ENCODE measurements around the gene CDHR2. TPM values are rescaled to one million over a fixed set of nuclear protein-coding genes. Genes with fewer than 3 reads are reported as not detected.

Gene CDHR2, protein sequence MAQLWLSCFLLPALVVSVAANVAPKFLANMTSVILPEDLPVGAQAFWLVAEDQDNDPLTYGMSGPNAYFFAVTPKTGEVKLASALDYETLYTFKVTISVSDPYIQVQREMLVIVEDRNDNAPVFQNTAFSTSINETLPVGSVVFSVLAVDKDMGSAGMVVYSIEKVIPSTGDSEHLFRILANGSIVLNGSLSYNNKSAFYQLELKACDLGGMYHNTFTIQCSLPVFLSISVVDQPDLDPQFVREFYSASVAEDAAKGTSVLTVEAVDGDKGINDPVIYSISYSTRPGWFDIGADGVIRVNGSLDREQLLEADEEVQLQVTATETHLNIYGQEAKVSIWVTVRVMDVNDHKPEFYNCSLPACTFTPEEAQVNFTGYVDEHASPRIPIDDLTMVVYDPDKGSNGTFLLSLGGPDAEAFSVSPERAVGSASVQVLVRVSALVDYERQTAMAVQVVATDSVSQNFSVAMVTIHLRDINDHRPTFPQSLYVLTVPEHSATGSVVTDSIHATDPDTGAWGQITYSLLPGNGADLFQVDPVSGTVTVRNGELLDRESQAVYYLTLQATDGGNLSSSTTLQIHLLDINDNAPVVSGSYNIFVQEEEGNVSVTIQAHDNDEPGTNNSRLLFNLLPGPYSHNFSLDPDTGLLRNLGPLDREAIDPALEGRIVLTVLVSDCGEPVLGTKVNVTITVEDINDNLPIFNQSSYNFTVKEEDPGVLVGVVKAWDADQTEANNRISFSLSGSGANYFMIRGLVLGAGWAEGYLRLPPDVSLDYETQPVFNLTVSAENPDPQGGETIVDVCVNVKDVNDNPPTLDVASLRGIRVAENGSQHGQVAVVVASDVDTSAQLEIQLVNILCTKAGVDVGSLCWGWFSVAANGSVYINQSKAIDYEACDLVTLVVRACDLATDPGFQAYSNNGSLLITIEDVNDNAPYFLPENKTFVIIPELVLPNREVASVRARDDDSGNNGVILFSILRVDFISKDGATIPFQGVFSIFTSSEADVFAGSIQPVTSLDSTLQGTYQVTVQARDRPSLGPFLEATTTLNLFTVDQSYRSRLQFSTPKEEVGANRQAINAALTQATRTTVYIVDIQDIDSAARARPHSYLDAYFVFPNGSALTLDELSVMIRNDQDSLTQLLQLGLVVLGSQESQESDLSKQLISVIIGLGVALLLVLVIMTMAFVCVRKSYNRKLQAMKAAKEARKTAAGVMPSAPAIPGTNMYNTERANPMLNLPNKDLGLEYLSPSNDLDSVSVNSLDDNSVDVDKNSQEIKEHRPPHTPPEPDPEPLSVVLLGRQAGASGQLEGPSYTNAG (N-terminal part only)
- total RNA-seq (0.07 and 0.60 TPM in 2 replicates), polyA plus RNA-seq (0.59 and 1.4 TPM in 2 replicates)

DNA sequence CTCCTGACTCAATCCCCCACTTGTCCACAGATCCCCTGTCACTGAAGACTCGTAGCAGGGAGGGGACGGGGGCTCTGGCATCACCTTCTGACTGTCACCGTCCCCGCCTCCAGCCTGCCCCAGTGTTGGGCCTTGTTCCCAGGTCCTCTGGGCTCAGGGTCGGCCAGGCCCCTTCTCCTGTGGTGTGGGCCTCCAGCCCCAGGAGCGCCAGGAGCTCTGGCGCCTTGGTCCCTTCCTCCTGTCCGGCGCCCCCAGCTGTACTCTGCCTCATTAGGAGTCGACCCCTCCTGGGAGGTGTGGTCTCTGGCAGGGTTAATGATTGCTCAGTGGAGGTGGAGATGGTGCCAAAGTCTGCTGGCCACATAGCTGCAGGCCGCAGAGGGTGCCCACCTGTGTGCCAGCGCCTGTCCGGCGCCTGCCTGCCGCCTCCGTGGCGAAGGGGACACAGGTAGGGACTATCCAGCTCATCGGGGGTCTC lies at the start of gene CDHR2:
CDHR2 (plus strand) TSS at position 376 of the 478 bp plus-strand sequence. CDS start 16,011 bp downstream, outside the sequence.
- H3K36me3 ChIP-seq, result no peaks in the 10 kb centered on the region
- DNase-seq (ENCODE audit: low read depth in 1 of 2, low spot score in 1 of 2), result no peak
- H3K9me3 ChIP-seq (ENCODE audit: low read depth), result no peaks in the 10 kb centered on the region
- no peak within 1 kb of the TSS for H3K4me3 ChIP-seq
- H3K4me1 ChIP-seq (ENCODE audit: low read depth), result peaks cover 4% of the 10 kb centered on the region
- H3K27me3 ChIP-seq, result no peaks in the 10 kb centered on the region
- H3K27ac ChIP-seq, result no peak within 1 kb of the TSS
- TF ChIP-seq, protein P1, sequence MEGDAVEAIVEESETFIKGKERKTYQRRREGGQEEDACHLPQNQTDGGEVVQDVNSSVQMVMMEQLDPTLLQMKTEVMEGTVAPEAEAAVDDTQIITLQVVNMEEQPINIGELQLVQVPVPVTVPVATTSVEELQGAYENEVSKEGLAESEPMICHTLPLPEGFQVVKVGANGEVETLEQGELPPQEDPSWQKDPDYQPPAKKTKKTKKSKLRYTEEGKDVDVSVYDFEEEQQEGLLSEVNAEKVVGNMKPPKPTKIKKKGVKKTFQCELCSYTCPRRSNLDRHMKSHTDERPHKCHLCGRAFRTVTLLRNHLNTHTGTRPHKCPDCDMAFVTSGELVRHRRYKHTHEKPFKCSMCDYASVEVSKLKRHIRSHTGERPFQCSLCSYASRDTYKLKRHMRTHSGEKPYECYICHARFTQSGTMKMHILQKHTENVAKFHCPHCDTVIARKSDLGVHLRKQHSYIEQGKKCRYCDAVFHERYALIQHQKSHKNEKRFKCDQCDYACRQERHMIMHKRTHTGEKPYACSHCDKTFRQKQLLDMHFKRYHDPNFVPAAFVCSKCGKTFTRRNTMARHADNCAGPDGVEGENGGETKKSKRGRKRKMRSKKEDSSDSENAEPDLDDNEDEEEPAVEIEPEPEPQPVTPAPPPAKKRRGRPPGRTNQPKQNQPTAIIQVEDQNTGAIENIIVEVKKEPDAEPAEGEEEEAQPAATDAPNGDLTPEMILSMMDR (IDR thresholded peaks at IDR 0.05; ENCODE audit: low read depth, low read length), result no peak

GRCh38 chr5:176500511-176500910 lies 48.6 kb upstream of the CDHR2 start:
- H3K27ac ChIP-seq, result no peak overlapping the region
- no peaks in the 10 kb centered on the region for H3K4me1 ChIP-seq (ENCODE audit: low read depth)
- no peak overlapping the region for H3K4me3 ChIP-seq
- H3K27me3 ChIP-seq, result no peaks in the 10 kb centered on the region
- no peaks in the 10 kb centered on the region for H3K9me3 ChIP-seq (ENCODE audit: low read depth)
- H3K36me3 ChIP-seq, result peaks cover 69% of the 10 kb centered on the region
- TF ChIP-seq, protein P1 (IDR thresholded peaks at IDR 0.05; ENCODE audit: low read depth, low read length), result no peak
- DNase-seq (ENCODE audit: low read depth in 1 of 2, low spot score in 1 of 2), result no peak

DNA sequence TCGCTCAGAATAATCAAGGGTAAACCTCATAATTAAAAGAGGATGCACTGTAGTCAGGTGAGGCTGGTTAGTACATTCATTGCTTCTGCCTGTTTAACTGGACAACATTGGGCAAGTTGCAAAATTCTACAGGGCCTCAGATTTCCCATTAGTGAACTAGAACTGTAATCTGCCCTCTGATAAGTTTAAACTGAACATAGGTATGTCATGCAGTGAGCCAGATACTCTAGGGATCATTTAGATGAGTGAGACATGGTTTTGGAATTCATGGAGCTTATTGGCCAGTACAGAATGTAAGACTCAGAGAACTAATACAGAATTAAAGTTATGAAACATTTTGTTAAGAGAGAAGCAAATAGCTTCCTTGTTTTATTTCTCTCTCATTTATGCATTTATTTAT lies 47.8 kb upstream of the CDHR2 start:
- TF ChIP-seq, protein P1 (IDR thresholded peaks at IDR 0.05; ENCODE audit: low read depth, low read length), result no peak
- Histone ChIP-seq H3K36me3 (peaks cover 67% of the 10 kb centered on the region), H3K9me3 (ENCODE audit: low read depth) (no peaks in the 10 kb centered on the region), H3K27ac (no peak overlapping the region), H3K4me3 (no peak overlapping the region), H3K4me1 (ENCODE audit: low read depth) (no peaks in the 10 kb centered on the region), H3K27me3 (no peaks in the 10 kb centered on the region)
- peak in 1 of 2 donors; percentile 50 for DNase-seq (ENCODE audit: low read depth in 1 of 2, low spot score in 1 of 2)

GRCh38 chr5:176503496-176503895 lies 45.6 kb upstream of the CDHR2 start:
- no peaks in the 10 kb centered on the region for H3K27me3 ChIP-seq
- no peaks in the 10 kb centered on the region for H3K9me3 ChIP-seq (ENCODE audit: low read depth)
- no peak overlapping the region for H3K4me3 ChIP-seq
- TF ChIP-seq, protein P1 (IDR thresholded peaks at IDR 0.05; ENCODE audit: low read depth, low read length), result no peak
- H3K36me3 ChIP-seq, result peaks cover 63% of the 10 kb centered on the region
- H3K4me1 ChIP-seq (ENCODE audit: low read depth), result no peaks in the 10 kb centered on the region
- H3K27ac ChIP-seq, result no peak overlapping the region
- DNase-seq (ENCODE audit: low read depth in 1 of 2, low spot score in 1 of 2), result no peak

GRCh38 chr5:176507911-176508310 lies 41.2 kb upstream of the CDHR2 start:
- H3K4me1 ChIP-seq (ENCODE audit: low read depth), result no peaks in the 10 kb centered on the region
- H3K27ac ChIP-seq, result peak overlapping the region; percentile 75
- H3K4me3 ChIP-seq, result no peak overlapping the region
- no peaks in the 10 kb centered on the region for H3K27me3 ChIP-seq
- H3K9me3 ChIP-seq (ENCODE audit: low read depth), result no peaks in the 10 kb centered on the region
- TF ChIP-seq, protein P1 (IDR thresholded peaks at IDR 0.05; ENCODE audit: low read depth, low read length), result no peak
- peaks cover 25% of the 10 kb centered on the region for H3K36me3 ChIP-seq
- DNase-seq (ENCODE audit: low read depth in 1 of 2, low spot score in 1 of 2), result no peak
